Panc1 (cell line): ENCODE results near the gene ARMC3. TPM values are rescaled to one million over a fixed set of nuclear protein-coding genes. Genes with fewer than 3 reads are reported as not detected.

Experiments used
- ATAC-seq: fragments of 200-7000 bp; cut with Tn5 transposase; 2 replicates; pipeline ENCODE4 v1.9.1; 2020; ENCODE audit warnings: mild to moderate bottlenecking, moderate library complexity
- BruUV-seq: library from RNA; stranded (reverse); fragments of 400-500 nt; replicated peaks from 2 replicates; lab custom pipeline; 2021; lab: Mats Ljungman, UMichigan
- CTCF ChIA-PET: fragments of 300-600 bp; sonication (Branson Sonifier 250); formaldehyde crosslinking; loops from one replicate; lab custom pipeline; 2022; ENCODE audit warnings: antibody characterized with exemption; lab: Charles Lee
- POLR2A ChIA-PET: fragments of 300-600 bp; sonication (Branson Sonifier 250); formaldehyde crosslinking; loops from one replicate; lab custom pipeline; 2022; ENCODE audit warnings: antibody characterized with exemption; lab: Charles Lee
- DNase-seq: peaks from one replicate; pipeline ENCODE4 v3.0.0-alpha.2; 2010; ENCODE audit warnings: low read depth, low spot score
- H3K27ac ChIP-seq: 2 replicates; pipeline ENCODE4 v1.5.1; 2011; ENCODE audit warnings: mild to moderate bottlenecking, low read length, inconsistent platforms
- H3K27me3 ChIP-seq: fragments of 200-500 bp; sonication (Bioruptor generic); 2 replicates; pipeline ENCODE4 v1.6.0; 2014; ENCODE audit warnings: low read length, inconsistent platforms; ENCODE audit not compliant: control insufficient read depth, insufficient read depth
- H3K36me3 ChIP-seq: fragments of 200-500 bp; sonication (Bioruptor generic); 2 replicates; pipeline ENCODE4 v1.5.1; 2014; ENCODE audit warnings: inconsistent platforms, mild to moderate bottlenecking, low read length, moderate library complexity; ENCODE audit not compliant: control insufficient read depth, insufficient read depth
- H3K4me1 ChIP-seq: 2 replicates; pipeline ENCODE4 v1.5.1; 2011; ENCODE audit warnings: inconsistent platforms, mild to moderate bottlenecking, low read length, moderate library complexity; ENCODE audit not compliant: control insufficient read depth, insufficient read depth
- H3K4me3 ChIP-seq, 2 experiments: 2 replicates each; pipeline ENCODE4 v1.5.1; 2011 to 2012; ENCODE audit warnings: low read depth in 2 of 2, low read length in 2 of 2, mild to moderate bottlenecking in 2 of 2, inconsistent platforms in 1 of 2, moderate library complexity in 1 of 2
- H3K9me3 ChIP-seq: fragments of 200-500 bp; sonication (Bioruptor generic); 2 replicates; pipeline ENCODE4 v1.5.1; 2014; ENCODE audit warnings: low read depth, mild to moderate bottlenecking, inconsistent platforms, low read length, moderate library complexity; ENCODE audit not compliant: control insufficient read depth, insufficient read depth
- CTCF ChIP-seq: fragments of 450-650 bp; IDR thresholded peaks from 2 replicates; pipeline ENCODE4 v1.5.1; 2017; ENCODE audit warnings: mild to moderate bottlenecking
- POLR2AphosphoS5 ChIP-seq: IDR thresholded peaks from 2 replicates; pipeline ENCODE4 v1.6.1; 2012; ENCODE audit warnings: mild to moderate bottlenecking, low read depth, low read length, moderate library complexity
- REST ChIP-seq, 2 experiments: IDR thresholded peaks; 2 replicates each; pipeline ENCODE4 v1.6.1; 2011 to 2012; ENCODE audit warnings: low read depth in 2 of 2, control low read depth in 1 of 2, low read length in 1 of 2, mild to moderate bottlenecking in 1 of 2, moderate library complexity in 1 of 2; ENCODE audit not compliant: insufficient read depth in 1 of 2
- SIN3A ChIP-seq: IDR thresholded peaks from 2 replicates; pipeline ENCODE4 v1.6.1; 2012; ENCODE audit warnings: low read depth, mild to moderate bottlenecking, low read length, moderate library complexity, borderline replicate concordance; ENCODE audit not compliant: insufficient read depth
- TCF7L2 ChIP-seq: IDR thresholded peaks from 2 replicates; pipeline ENCODE4 v1.6.1; 2011; ENCODE audit warnings: mild to moderate bottlenecking, low read depth, low read length, inconsistent platforms
- in situ Hi-C: cut with HindIII; loops from 2 replicates; pipeline ENCODE4 v1.10.0; 2016; ENCODE audit warnings: low sequenced_read_pairs, low pct_unique_long_range_greater_than_20kb
- intact Hi-C: fragments of 100-400 bp; cut with micrococcal nuclease; formaldehyde crosslinking; loops from one replicate; pipeline ENCODE4 v1.10.0; 2022; ENCODE audit not compliant: unreplicated experiment
- total RNA-seq: library from RNA; stranded (reverse); gene quantifications from one replicate; pipeline ENCODE4 v1.2.1, GENCODE V29; 2021; ENCODE audit not compliant: unreplicated experiment

ARMC3 gene
- total RNA-seq, 1 experiment from 2014 or later, result 1.0 TPM

- in situ Hi-C loops, result no loop called here
- no peaks in the 10 kb centered on the region for H3K4me1 ChIP-seq
- peak; percentile 28 for DNase-seq
- H3K27me3 ChIP-seq, result no peaks in the 10 kb centered on the region
- BruUV-seq, result no TSS peak
- ATAC-seq, result no peak
- intact Hi-C loops, result no loop called here
- no peak for TF ChIP-seq CTCF
- no peak for TF ChIP-seq TCF7L2
- no peak for TF ChIP-seq SIN3A
- TF ChIP-seq REST (IDR thresholded peaks at IDR 0.05; ENCODE audit: insufficient read depth in 1 of 2, low read depth in 2 of 2, low read length in 1 of 2), result no peak
- TF ChIP-seq POLR2AphosphoS5, result no peak
- no peak overlapping the region for H3K27ac ChIP-seq
- POLR2A ChIA-PET, result no interaction called here
- no peaks in the 10 kb centered on the region for H3K9me3 ChIP-seq
- CTCF ChIA-PET, result no interaction called here
- H3K36me3 ChIP-seq, result no peaks in the 10 kb centered on the region
- no peak overlapping the region for H3K4me3 ChIP-seq
Observed at GRCh38 chr10:22931948-22932347, 4.1 kb downstream of the ARMC3 start.

- CTCF ChIA-PET, result no interaction called here
Observed at GRCh38 chr10:22932626-22933370, 4.9 kb downstream of the ARMC3 start.

More at GRCh38 chr10:22932626-22933370, 4.9 kb downstream of the ARMC3 start:
- Histone ChIP-seq H3K4me3 (no peak overlapping the region), H3K9me3 (no peaks in the 10 kb centered on the region), H3K27me3 (no peaks in the 10 kb centered on the region), H3K27ac (no peak overlapping the region), H3K36me3 (no peaks in the 10 kb centered on the region), H3K4me1 (no peaks in the 10 kb centered on the region)
- ATAC-seq (no peak), DNase-seq (no peak)
- TF ChIP-seq SIN3A (no peak), TCF7L2 (no peak), REST (IDR thresholded peaks at IDR 0.05; ENCODE audit: insufficient read depth in 1 of 2, low read depth in 2 of 2, low read length in 1 of 2) (no peak), CTCF (no peak), POLR2AphosphoS5 (no peak)
- no TSS peak for BruUV-seq
- in situ Hi-C loops (no loop called here), intact Hi-C loops (no loop called here)
- POLR2A ChIA-PET, result no interaction called here
